Kidney (tissue), 14 donors: ENCODE measurements around the gene ATAD3C. TPM values are rescaled to one million over a fixed set of nuclear protein-coding genes. Genes with fewer than 3 reads are reported as not detected.

Source experiments
- DNase-seq, 5 donors: peaks; one replicate each; pipeline ENCODE4 v3.0.0-alpha.2; 2013 to 2020
- FAIRE-seq: peaks from 2 replicates; lab custom pipeline; 2012; peaks lifted over from hg19 to GRCh38; lab: Jason Lieb, UNC
- H3K27ac ChIP-seq, 2 donors: one replicate each; pipeline ENCODE4 v1.7.0; 2013; ENCODE audit warnings: low read depth in 2 of 2, low read length in 2 of 2, inconsistent platforms in 1 of 2
- H3K27me3 ChIP-seq: one replicate; pipeline ENCODE4 v1.7.1; 2013; ENCODE audit warnings: low read length, inconsistent platforms; ENCODE audit not compliant: control insufficient read depth, insufficient read depth
- H3K36me3 ChIP-seq, 3 donors: one replicate each; pipeline versions ENCODE4 v1.7.0 to v1.7.1; 2013; ENCODE audit warnings: low read length in 3 of 3, control low read depth in 1 of 3, inconsistent platforms in 1 of 3; ENCODE audit not compliant: insufficient read depth in 3 of 3, control insufficient read depth in 2 of 3
- H3K4me1 ChIP-seq, 3 donors: one replicate each; pipeline versions ENCODE4 v1.7.0 to v1.7.1; 2013; ENCODE audit warnings: low read length in 3 of 3, inconsistent platforms in 1 of 3, low read depth in 1 of 3; ENCODE audit not compliant: control insufficient read depth in 2 of 3, insufficient read depth in 2 of 3
- H3K4me3 ChIP-seq, 3 donors: one replicate each; pipeline versions ENCODE4 v1.7.0 to v1.8.1; 2013; ENCODE audit warnings: low read length in 3 of 3, control low read depth in 1 of 3, inconsistent platforms in 1 of 3
- H3K9ac ChIP-seq, 3 donors: one replicate each; pipeline versions ENCODE4 v1.7.0 to v1.7.1; 2013; ENCODE audit warnings: low read length in 3 of 3, control low read depth in 1 of 3, inconsistent platforms in 1 of 3
- H3K9me3 ChIP-seq, 3 donors: one replicate each; pipeline versions ENCODE4 v1.7.0 to v1.7.1; 2013; ENCODE audit warnings: low read length in 3 of 3, control low read depth in 1 of 3, inconsistent platforms in 1 of 3; ENCODE audit not compliant: control insufficient read depth in 2 of 3, insufficient read depth in 1 of 3
- intact Hi-C: fragments of 100-400 bp; cut with DNase I; formaldehyde crosslinking; loops from one replicate; pipeline ENCODE4 v1.11.1; 2022
- polyA plus RNA-seq: library from polyadenylated mRNA; stranded (reverse); fragments of 350-450 nt; fragmentation: Illumina TruSeq; extraction: RNeasy Lipid Tissue Mini Kit (QIAGEN cat#74804); gene quantifications from one replicate; pipeline ENCODE4 v1.2.3, GENCODE V29; 2014; ENCODE audit warnings: low read depth, low replicate concordance; ENCODE audit not compliant: insufficient read depth
- total RNA-seq: library from RNA; stranded (reverse); fragmentation: NEBNext Ultra II Directional; extraction: Animal tissue kit (Norgen Biotek cat#: 25700); gene quantifications from one replicate; pipeline ENCODE4 v1.2.1, GENCODE V29; 2021
- TF ChIP-seq, protein P1 (sequence below): IDR thresholded peaks from 3 replicates; pipeline ENCODE4 v1.5.1; 2012; ENCODE audit warnings: mild to moderate bottlenecking, moderate library complexity, borderline replicate concordance; ENCODE audit not compliant: insufficient read depth; ENCODE audit errors: extremely low read depth
- donor health status: control.
- donor health status: control.
- donor health status: control.
- donor health status: control.
- donor health status: control.
- donor health status: DM: yes; HTN: yes; CAD: no.
- donor health status: Normal renal cell carcinoma (clear cell type).

ATAD3C gene
- total and polyA plus RNA-seq, 2 donors from 2014 or later, result 10.0 to 14.3 TPM

DNA sequence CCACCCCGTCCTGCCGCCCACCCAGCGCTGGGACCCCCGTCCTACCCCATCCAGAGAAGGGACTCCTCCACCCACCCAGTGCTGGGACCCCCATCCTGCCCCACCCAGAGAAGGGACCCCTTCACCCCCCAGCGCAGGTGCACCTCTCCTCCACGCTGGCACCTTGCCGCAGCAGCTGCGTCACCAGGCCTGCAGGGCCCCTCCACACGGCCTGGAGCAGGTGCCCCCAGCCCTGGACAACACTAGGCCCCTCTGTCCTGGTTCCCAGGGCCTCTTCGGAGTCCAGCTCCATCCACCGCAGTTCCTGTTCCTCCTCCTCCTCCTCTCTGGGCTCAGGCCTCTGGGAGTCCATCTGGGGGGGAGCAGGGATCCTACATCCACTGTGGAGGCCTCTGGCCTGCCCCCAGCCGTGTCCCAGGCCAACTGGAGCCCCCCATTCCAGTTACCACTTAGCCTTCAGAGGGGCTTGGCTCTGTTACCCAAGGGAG is 28.8 kb upstream of the ATAD3C start:
- H3K27ac ChIP-seq, result no peak overlapping the region
- H3K9ac ChIP-seq, result no peak overlapping the region
- TF ChIP-seq, protein P1, sequence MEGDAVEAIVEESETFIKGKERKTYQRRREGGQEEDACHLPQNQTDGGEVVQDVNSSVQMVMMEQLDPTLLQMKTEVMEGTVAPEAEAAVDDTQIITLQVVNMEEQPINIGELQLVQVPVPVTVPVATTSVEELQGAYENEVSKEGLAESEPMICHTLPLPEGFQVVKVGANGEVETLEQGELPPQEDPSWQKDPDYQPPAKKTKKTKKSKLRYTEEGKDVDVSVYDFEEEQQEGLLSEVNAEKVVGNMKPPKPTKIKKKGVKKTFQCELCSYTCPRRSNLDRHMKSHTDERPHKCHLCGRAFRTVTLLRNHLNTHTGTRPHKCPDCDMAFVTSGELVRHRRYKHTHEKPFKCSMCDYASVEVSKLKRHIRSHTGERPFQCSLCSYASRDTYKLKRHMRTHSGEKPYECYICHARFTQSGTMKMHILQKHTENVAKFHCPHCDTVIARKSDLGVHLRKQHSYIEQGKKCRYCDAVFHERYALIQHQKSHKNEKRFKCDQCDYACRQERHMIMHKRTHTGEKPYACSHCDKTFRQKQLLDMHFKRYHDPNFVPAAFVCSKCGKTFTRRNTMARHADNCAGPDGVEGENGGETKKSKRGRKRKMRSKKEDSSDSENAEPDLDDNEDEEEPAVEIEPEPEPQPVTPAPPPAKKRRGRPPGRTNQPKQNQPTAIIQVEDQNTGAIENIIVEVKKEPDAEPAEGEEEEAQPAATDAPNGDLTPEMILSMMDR, result no peak
- H3K4me1 ChIP-seq, result peaks cover 0 to 6% (median 0%) of the 10 kb centered on the region in 3 donors
- no peak overlapping the region for H3K4me3 ChIP-seq
- intact Hi-C loops, result no loop called here
- no peaks in the 10 kb centered on the region for H3K9me3 ChIP-seq
- peak in 2 of 5 donors; percentile 68 to 72 for DNase-seq
- no peak for FAIRE-seq
- no peaks in the 10 kb centered on the region for H3K27me3 ChIP-seq
- no peaks in the 10 kb centered on the region for H3K36me3 ChIP-seq

DNA sequence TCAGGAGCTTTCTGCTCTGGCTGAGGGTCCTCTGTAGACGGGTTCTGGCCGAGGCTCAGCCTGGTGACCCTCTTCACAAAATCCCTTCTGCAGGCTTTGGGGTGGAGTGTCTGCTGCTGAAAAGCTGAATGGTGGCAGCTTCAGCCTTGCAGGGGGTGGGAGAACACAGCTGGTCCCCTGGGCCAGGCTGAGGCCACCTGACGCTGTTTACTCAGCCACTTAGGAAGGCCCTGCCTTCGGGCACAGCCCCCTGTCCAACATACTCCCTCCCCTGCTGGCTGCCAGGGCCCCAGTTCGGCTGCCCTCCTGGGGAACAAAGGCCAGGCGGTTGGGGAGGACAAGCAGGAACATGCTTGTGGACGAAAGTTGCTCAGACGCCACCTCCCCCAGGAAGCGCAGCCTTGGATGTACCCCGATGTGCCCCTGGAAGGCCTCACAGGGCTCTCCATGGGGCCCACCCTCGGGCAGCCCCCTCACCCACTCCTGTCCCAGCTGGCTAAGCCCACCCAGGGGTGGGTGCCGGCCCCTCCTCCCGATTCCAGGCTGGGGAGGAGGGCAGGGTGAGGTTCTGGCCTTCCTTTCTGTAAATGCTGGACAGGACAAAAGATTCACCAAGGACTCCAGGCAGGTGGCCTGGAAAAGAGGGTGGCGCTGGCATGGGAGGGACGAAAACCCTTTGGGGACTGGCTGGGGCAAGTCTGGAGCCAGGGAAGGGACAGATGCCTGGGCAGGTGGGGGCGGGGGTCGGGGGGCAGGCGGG is 28.2 kb upstream of the ATAD3C start, which contains the start of gene ANKRD65:
ANKRD65 (minus strand) TSS at position 130 of the 760 bp plus-strand sequence. CDS start 271 bp downstream, outside the sequence.
- Histone ChIP-seq H3K36me3 (no peaks in the 10 kb centered on the region), H3K4me3 (no peak within 1 kb of the TSS), H3K4me1 (peaks cover 0 to 6% (median 0%) of the 10 kb centered on the region in 3 donors), H3K27ac (no peak within 1 kb of the TSS), H3K27me3 (no peaks in the 10 kb centered on the region), H3K9me3 (no peaks in the 10 kb centered on the region), H3K9ac (no peak within 1 kb of the TSS)
- TF ChIP-seq, protein P1, result no peak
- no peak for FAIRE-seq
- intact Hi-C loops, result no loop called here
- peak in 2 of 5 donors; percentile 60 for DNase-seq

DNA sequence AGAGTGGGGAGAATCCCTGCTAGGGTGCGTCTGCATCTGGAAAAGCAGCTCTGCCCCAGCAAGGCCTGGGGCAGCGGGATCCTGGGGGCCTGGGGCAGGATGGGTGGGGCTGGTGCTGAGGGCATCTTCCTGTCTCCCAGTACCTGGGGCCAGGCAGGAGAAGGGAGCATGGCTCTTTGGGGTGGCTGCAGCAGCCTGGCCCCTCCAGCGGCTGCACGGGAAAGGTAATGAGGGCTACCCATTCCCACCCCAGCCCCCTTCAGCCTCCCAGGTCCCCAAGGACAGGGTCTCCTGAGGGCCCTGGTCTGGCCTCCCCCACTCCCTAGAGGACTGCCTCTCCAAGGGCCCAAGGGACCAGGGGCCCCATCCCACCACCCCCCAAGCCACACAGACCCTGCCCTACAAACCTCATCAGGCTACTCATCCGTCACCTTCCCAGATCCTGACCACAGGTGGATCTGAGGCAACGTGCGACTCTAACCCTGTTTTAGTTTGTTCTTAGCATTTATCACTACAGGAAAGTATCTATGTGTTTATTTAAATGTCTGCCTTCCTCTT is 27.5 kb upstream of the ATAD3C start:
- intact Hi-C loops, result no loop called here
- peak in 1 of 5 donors; percentile 54 for DNase-seq
- no peak overlapping the region for H3K9ac ChIP-seq
- H3K36me3 ChIP-seq, result no peaks in the 10 kb centered on the region
- H3K27me3 ChIP-seq, result no peaks in the 10 kb centered on the region
- no peak overlapping the region for H3K4me3 ChIP-seq
- no peaks in the 10 kb centered on the region for H3K9me3 ChIP-seq
- TF ChIP-seq, protein P1, result no peak
- H3K27ac ChIP-seq, result no peak overlapping the region
- H3K4me1 ChIP-seq, result peaks cover 0 to 6% (median 0%) of the 10 kb centered on the region in 3 donors
- FAIRE-seq, result no peak
